ENCODE data around the gene ZNF578.
"Not testable (repeated sequence)": the region's sequence is repeated elsewhere in the genome, so short reads cannot be mapped to it uniquely, and the experiment has no call there.

DNA sequence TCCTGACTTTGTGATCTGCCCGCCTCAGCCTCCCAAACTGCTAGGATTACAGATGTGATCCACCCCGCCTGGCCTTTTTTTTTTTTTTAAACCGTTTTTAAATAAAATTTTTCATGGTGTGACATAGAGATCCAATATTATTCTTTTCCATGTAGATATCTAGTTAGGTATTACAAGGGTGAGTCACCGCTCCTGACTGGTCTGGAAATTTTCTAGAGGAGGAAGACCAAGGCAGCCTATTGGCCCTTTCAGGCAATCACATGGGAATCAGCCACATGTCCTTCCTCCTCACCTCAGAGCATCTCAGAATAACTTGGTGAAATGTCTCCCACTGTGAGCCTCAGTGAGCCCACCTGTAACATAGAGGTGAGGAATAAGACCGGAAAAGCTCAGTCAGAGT lies 87.8 kb downstream of the ZNF578 start:
- TF ChIP-seq, protein P1, sequence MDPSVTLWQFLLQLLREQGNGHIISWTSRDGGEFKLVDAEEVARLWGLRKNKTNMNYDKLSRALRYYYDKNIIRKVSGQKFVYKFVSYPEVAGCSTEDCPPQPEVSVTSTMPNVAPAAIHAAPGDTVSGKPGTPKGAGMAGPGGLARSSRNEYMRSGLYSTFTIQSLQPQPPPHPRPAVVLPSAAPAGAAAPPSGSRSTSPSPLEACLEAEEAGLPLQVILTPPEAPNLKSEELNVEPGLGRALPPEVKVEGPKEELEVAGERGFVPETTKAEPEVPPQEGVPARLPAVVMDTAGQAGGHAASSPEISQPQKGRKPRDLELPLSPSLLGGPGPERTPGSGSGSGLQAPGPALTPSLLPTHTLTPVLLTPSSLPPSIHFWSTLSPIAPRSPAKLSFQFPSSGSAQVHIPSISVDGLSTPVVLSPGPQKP (IDR thresholded peaks at IDR 0.05; ENCODE audit: borderline replicate concordance, low read depth, low read length), result not testable (repeated sequence)
- TF ChIP-seq CTCF (conservative IDR thresholded peaks at IDR 0.05; ENCODE audit: low read depth, low read length); POLR2A (IDR thresholded peaks at IDR 0.05; ENCODE audit: low read depth, low read length); MXI1 (IDR thresholded peaks at IDR 0.05; ENCODE audit: borderline replicate concordance, low read depth, low read length); RFX5 (IDR thresholded peaks at IDR 0.05; ENCODE audit: low read depth, low read length); SMC3 (IDR thresholded peaks at IDR 0.05; ENCODE audit: low read depth, low read length): not testable (repeated sequence)
